Mucosa of descending colon (tissue), 3 donors: ENCODE data around the gene METTL17. TPM values are rescaled to one million over a fixed set of nuclear protein-coding genes. Genes with fewer than 3 reads are reported as not detected.
"Not testable (repeated sequence)": the region's sequence is repeated elsewhere in the genome, so short reads cannot be mapped to it uniquely, and the experiment has no call there.

Experiments used
- ATAC-seq: fragments of 200-7000 bp; cut with Tn5 transposase; one replicate; pipeline ENCODE4 v1.9.1; 2020; ENCODE audit warnings: mild to moderate bottlenecking, moderate library complexity
- DNase-seq, 3 donors: peaks; one replicate each; pipeline ENCODE4 v3.0.0-alpha.2; 2020
- H3K36me3 ChIP-seq: fragments of 200-600 bp; one replicate; pipeline ENCODE4 v1.8.0; 2021; ENCODE audit warnings: low read depth, mild to moderate bottlenecking
- H3K4me1 ChIP-seq: fragments of 200-600 bp; one replicate; pipeline ENCODE4 v1.8.0; 2021; ENCODE audit warnings: low read depth, mild to moderate bottlenecking
- H3K4me3 ChIP-seq: fragments of 200-600 bp; one replicate; pipeline ENCODE4 v1.8.0; 2021; ENCODE audit warnings: mild to moderate bottlenecking
- H3K9me3 ChIP-seq: fragments of 200-600 bp; one replicate; pipeline ENCODE4 v1.8.0; 2021; ENCODE audit warnings: mild to moderate bottlenecking
- CTCF ChIP-seq: fragments of 200-600 bp; IDR thresholded peaks from one replicate; pipeline ENCODE4 v1.8.0; 2022; ENCODE audit warnings: antibody characterized with exemption, mild to moderate bottlenecking
- intact Hi-C, 2 donors: fragments of 100-400 bp; cut with DNase I in 1 of 2; cut with micrococcal nuclease in 1 of 2; formaldehyde crosslinking; loops; one replicate each; pipeline versions ENCODE4 v1.11.0 to v1.11.1; 2022; cut with DNase I, micrococcal nuclease
- total RNA-seq, 3 donors: library from RNA; stranded (reverse); fragmentation: NEBNext Ultra II Directional in 2 of 3; extraction: Animal tissue kit (Norgen Biotek cat#: 25700) in 2 of 3; gene quantifications; one replicate each; pipeline versions ENCODE4 v1.2.1 to v1.2.4, GENCODE V29; 2021 to 2023
- donor health status: DM: no; HTN: no; CAD: no; lungs with moderate emphysema.
- donor health status: DM: no; HTN: no; CAD: no.
- donor health status: DM: no; HTN: yes; CAD: no.

METTL17 gene
- total RNA-seq, 3 donors from 2014 or later, result 61.1 to 87.3 (median 73.1) TPM

GRCh38 chr14:21039585-21040369 lies 50.0 kb downstream of the METTL17 start:
- TF ChIP-seq CTCF, result no peak
- intact Hi-C loops, result no loop called here
- DNase-seq, result peak in 1 of 3 donors; percentile 67
- Histone ChIP-seq H3K4me1 (peaks cover 35% of the 10 kb centered on the region), H3K9me3 (no peaks in the 10 kb centered on the region), H3K4me3 (no peak overlapping the region), H3K36me3 (no peaks in the 10 kb centered on the region)
- peak; percentile 58 for ATAC-seq

GRCh38 chr14:21040370-21040925 lies 50.7 kb downstream of the METTL17 start:
- Histone ChIP-seq H3K4me1 (peaks cover 35% of the 10 kb centered on the region), H3K4me3 (no peak overlapping the region), H3K9me3 (no peaks in the 10 kb centered on the region), H3K36me3 (no peaks in the 10 kb centered on the region)
- intact Hi-C loops, result no loop called here
- DNase-seq (no peak), ATAC-seq (no peak)
- TF ChIP-seq CTCF, result no peak

GRCh38 chr14:21040941-21041340 lies 51.2 kb downstream of the METTL17 start:
- ATAC-seq, DNase-seq, H3K9me3 ChIP-seq, H3K4me3 ChIP-seq, H3K36me3 ChIP-seq, intact Hi-C loops: not testable (repeated sequence)
- H3K4me1 ChIP-seq, result peaks cover 35% of the 10 kb centered on the region

GRCh38 chr14:21041676-21042433 lies 52.1 kb downstream of the METTL17 start, which contains the start of gene RNASE7:
Gene RNASE7 (plus strand): TSS chr14:21042362. CDS start chr14:21042993, 631 bp downstream.
- H3K4me1 ChIP-seq, result peaks cover 35% of the 10 kb centered on the region
- no peaks in the 10 kb centered on the region for H3K36me3 ChIP-seq
- H3K9me3 ChIP-seq, result no peaks in the 10 kb centered on the region
- DNase-seq (no peak), ATAC-seq (no peak)
- intact Hi-C loops, result no loop called here
- H3K4me3 ChIP-seq, result no peak within 1 kb of the TSS
- TF ChIP-seq CTCF, result no peak

- intact Hi-C loops, result no loop called here
- no peaks in the 10 kb centered on the region for H3K9me3 ChIP-seq
- no peak overlapping the region for H3K4me3 ChIP-seq
- DNase-seq (no peak), ATAC-seq (no peak)
- peaks cover 35% of the 10 kb centered on the region for H3K4me1 ChIP-seq
- no peaks in the 10 kb centered on the region for H3K36me3 ChIP-seq
- TF ChIP-seq CTCF, result no peak
Measured at GRCh38 chr14:21042918-21043317, 53.1 kb downstream of the METTL17 start.
